WTC11 (cell line): ENCODE data around the gene RPL37A. TPM values are rescaled to one million over a fixed set of nuclear protein-coding genes. Genes with fewer than 3 reads are reported as not detected.

Experiments
- ATAC-seq: fragments of 200-7000 bp; cut with Tn5 transposase; 2 replicates; pipeline ENCODE4 v1.10.0; 2021; ENCODE audit warnings: mild to moderate bottlenecking, moderate library complexity
- CTCF ChIA-PET: fragments of 300-600 bp; sonication (Branson Sonifier 250); formaldehyde crosslinking; loops from one replicate; lab custom pipeline; 2021; ENCODE audit warnings: antibody characterized with exemption; lab: Charles Lee
- POLR2A ChIA-PET: fragments of 350-600 bp; sonication (Branson Sonifier 250); formaldehyde crosslinking; loops from one replicate; lab custom pipeline; 2021; ENCODE audit warnings: antibody characterized with exemption; lab: Charles Lee
- DNase-seq: peaks from one replicate; pipeline ENCODE4 v3.0.0; 2021; ENCODE audit warnings: low spot score
- H3K27ac Mint-ChIP-seq: 2 replicates; pipeline ENCODE4 v1.8.0; 2021; ENCODE audit warnings: mixed read lengths
- H3K27me3 Mint-ChIP-seq: 2 replicates; pipeline ENCODE4 v1.8.0; 2021; ENCODE audit warnings: low read depth, mild to moderate bottlenecking, moderate library complexity, mixed read lengths
- H3K36me3 Mint-ChIP-seq: 2 replicates; pipeline ENCODE4 v1.8.0; 2021; ENCODE audit warnings: mixed read lengths
- H3K4me1 Mint-ChIP-seq: 2 replicates; pipeline ENCODE4 v1.8.0; 2022; ENCODE audit warnings: mixed read lengths
- H3K4me3 Mint-ChIP-seq: 2 replicates; pipeline ENCODE4 v1.8.0; 2021; ENCODE audit warnings: mild to moderate bottlenecking, moderate library complexity, mixed read lengths
- H3K9me3 Mint-ChIP-seq: 2 replicates; pipeline ENCODE4 v1.8.0; 2021; ENCODE audit warnings: mixed read lengths
- ARID4B ChIP-seq: sonication (generic); formaldehyde crosslinking; IDR thresholded peaks from 2 replicates; pipeline ENCODE4 v1.8.0; 2023; ENCODE audit warnings: missing genetic modification reagents, mild to moderate bottlenecking, borderline replicate concordance
- ATF2 ChIP-seq: sonication (generic); formaldehyde crosslinking; IDR thresholded peaks from 2 replicates; pipeline ENCODE4 v1.8.1; 2022; ENCODE audit warnings: low read depth, missing genetic modification reagents, borderline replicate concordance
- CDX4 ChIP-seq: fragments of 250-450 bp; sonication (Bioruptor Pico); IDR thresholded peaks from 2 replicates; pipeline ENCODE4 v1.9.0; 2021; ENCODE audit warnings: moderate library complexity, mild to moderate bottlenecking, inconsistent platforms, borderline replicate concordance
- CREM ChIP-seq: sonication (generic); formaldehyde crosslinking; IDR thresholded peaks from 2 replicates; pipeline ENCODE4 v1.8.1; 2022; ENCODE audit warnings: mild to moderate bottlenecking, missing genetic modification reagents, moderate library complexity
- ESRRA ChIP-seq: sonication (generic); formaldehyde crosslinking; IDR thresholded peaks from 2 replicates; pipeline ENCODE4 v1.8.1; 2022; ENCODE audit warnings: mild to moderate bottlenecking, missing genetic modification reagents, borderline replicate concordance
- FOXP4 ChIP-seq: sonication (generic); formaldehyde crosslinking; IDR thresholded peaks from 2 replicates; pipeline ENCODE4 v1.8.0; 2022; ENCODE audit warnings: mild to moderate bottlenecking, missing genetic modification reagents
- GTF2I ChIP-seq: fragments of 250-450 bp; sonication (Bioruptor Pico); conservative IDR thresholded peaks from 2 replicates; pipeline ENCODE4 v1.4.0; 2021; ENCODE audit warnings: mild to moderate bottlenecking
- JAZF1 ChIP-seq: fragments of 250-450 bp; sonication (Bioruptor Pico); IDR thresholded peaks from 2 replicates; pipeline ENCODE4 v1.9.0; 2021; ENCODE audit warnings: moderate library complexity, mild to moderate bottlenecking, inconsistent platforms
- RELA ChIP-seq: sonication (generic); formaldehyde crosslinking; IDR thresholded peaks from 2 replicates; pipeline ENCODE4 v1.8.1; 2022; ENCODE audit warnings: missing genetic modification reagents, mild to moderate bottlenecking, borderline replicate concordance
- TCF7 ChIP-seq: sonication (generic); formaldehyde crosslinking; IDR thresholded peaks from 2 replicates; pipeline ENCODE4 v1.8.0; 2022; ENCODE audit warnings: mild to moderate bottlenecking, low read depth, missing genetic modification reagents, moderate library complexity
- TEAD4 ChIP-seq: sonication (generic); formaldehyde crosslinking; IDR thresholded peaks from 2 replicates; pipeline ENCODE4 v1.8.0; 2022; ENCODE audit warnings: mild to moderate bottlenecking, missing genetic modification reagents
- ZNF121 ChIP-seq: sonication (generic); formaldehyde crosslinking; IDR thresholded peaks from 2 replicates; pipeline ENCODE4 v1.8.0; 2023; ENCODE audit warnings: missing genetic modification reagents
- ZNF423 ChIP-seq: fragments of 250-450 bp; sonication (Bioruptor Pico); IDR thresholded peaks from 2 replicates; pipeline ENCODE4 v2.1.2; 2022; ENCODE audit warnings: mild to moderate bottlenecking, moderate library complexity
- ZNF532 ChIP-seq: fragments of 250-450 bp; sonication (Bioruptor Pico); IDR thresholded peaks from 2 replicates; pipeline ENCODE4 v1.9.0; 2021; ENCODE audit warnings: mild to moderate bottlenecking, borderline replicate concordance
- total RNA-seq: library from RNA; stranded (reverse); gene quantifications from 3 replicates; pipeline ENCODE4 v1.2.3, GENCODE V29; 2021

Gene RPL37A
- total RNA-seq, 1 experiment from 2014 or later: 3,135 TPM

GRCh38 chr2:216539120-216539519 is 40.5 kb downstream of the RPL37A start:
- POLR2A ChIA-PET: no interaction called here

More at GRCh38 chr2:216539120-216539519, 40.5 kb downstream of the RPL37A start:
- peaks cover 11% of the 10 kb centered on the region for H3K9me3 Mint-ChIP-seq
- CTCF ChIA-PET: no interaction called here
- DNase-seq (no peak), ATAC-seq (no peak)
- no peak overlapping the region for H3K4me3 Mint-ChIP-seq
- no peak overlapping the region for H3K27ac Mint-ChIP-seq
- peaks cover 14% of the 10 kb centered on the region; the same call in 1 of the 2 replicates for H3K36me3 Mint-ChIP-seq
- no peak for TF ChIP-seq TEAD4 (CRISPR knock-in tag)
- TF ChIP-seq GTF2I (CRISPR knock-in tag): no peak
- no peak for TF ChIP-seq CDX4 (CRISPR knock-in tag)
- TF ChIP-seq JAZF1 (CRISPR knock-in tag): no peak
- no peak for TF ChIP-seq ZNF121 (CRISPR knock-in tag)
- no peak for TF ChIP-seq FOXP4 (CRISPR knock-in tag)
- no peak for TF ChIP-seq ARID4B (CRISPR knock-in tag)
- no peak for TF ChIP-seq ZNF423 (CRISPR knock-in tag)
- no peak for TF ChIP-seq ZNF532 (CRISPR knock-in tag)
- no peak for TF ChIP-seq TCF7 (CRISPR knock-in tag)
- TF ChIP-seq RELA: no peak
- no peak for TF ChIP-seq CREM (CRISPR knock-in tag)
- TF ChIP-seq ESRRA (CRISPR knock-in tag): no peak
- no peak for TF ChIP-seq ATF2
- H3K4me1 Mint-ChIP-seq: peaks cover 18% of the 10 kb centered on the region
- no peaks in the 10 kb centered on the region for H3K27me3 Mint-ChIP-seq
